Mucosa of stomach (tissue), 1 donor: ENCODE measurements around the gene KEAP1.
"Not testable (repeated sequence)": the region's sequence is repeated elsewhere in the genome, so short reads cannot be mapped to it uniquely, and the experiment has no call there.

Experiments
- H3K27me3 ChIP-seq: one replicate; pipeline ENCODE4 v1.7.0; 2013; ENCODE audit warnings: mild to moderate bottlenecking, low read length; ENCODE audit not compliant: control insufficient read depth, insufficient read depth
- H3K36me3 ChIP-seq: one replicate; pipeline ENCODE4 v1.7.0; 2013; ENCODE audit warnings: low read length; ENCODE audit not compliant: control insufficient read depth, insufficient read depth
- H3K4me1 ChIP-seq: one replicate; pipeline ENCODE4 v1.7.0; 2013; ENCODE audit warnings: mild to moderate bottlenecking, low read length; ENCODE audit not compliant: control insufficient read depth, insufficient read depth
- H3K4me3 ChIP-seq: one replicate; pipeline ENCODE4 v1.7.0; 2013; ENCODE audit warnings: low read length
- H3K9ac ChIP-seq: one replicate; pipeline ENCODE4 v1.7.0; 2013; ENCODE audit warnings: mild to moderate bottlenecking, low read length, moderate library complexity
- H3K9me3 ChIP-seq: one replicate; pipeline ENCODE4 v1.7.0; 2013; ENCODE audit warnings: mild to moderate bottlenecking, low read length, moderate library complexity; ENCODE audit not compliant: control insufficient read depth
- donor health status: Pancreatic carcinoma.

KEAP1 gene

GRCh38 chr19:10543059-10543419, 39.9 kb upstream of the KEAP1 start:
- Histone ChIP-seq H3K27me3 (no peaks in the 10 kb centered on the region), H3K9ac (peak overlapping the region; percentile 91), H3K4me3 (no peak overlapping the region), H3K36me3 (no peaks in the 10 kb centered on the region), H3K9me3 (no peaks in the 10 kb centered on the region), H3K4me1 (peaks cover 6% of the 10 kb centered on the region)

- not testable (repeated sequence) for H3K4me3 ChIP-seq, H3K9me3 ChIP-seq, H3K27me3 ChIP-seq, H3K9ac ChIP-seq, H3K4me1 ChIP-seq, H3K36me3 ChIP-seq
Observed at GRCh38 chr19:10539016-10539415, 35.9 kb upstream of the KEAP1 start.

GRCh38 chr19:10538204-10538983, 35.2 kb upstream of the KEAP1 start:
- no peaks in the 10 kb centered on the region for H3K9me3 ChIP-seq
- no peak overlapping the region for H3K9ac ChIP-seq
- no peaks in the 10 kb centered on the region for H3K36me3 ChIP-seq
- no peaks in the 10 kb centered on the region for H3K4me1 ChIP-seq
- H3K4me3 ChIP-seq: no peak overlapping the region
- H3K27me3 ChIP-seq: no peaks in the 10 kb centered on the region

GRCh38 chr19:10537668-10538067, 34.5 kb upstream of the KEAP1 start:
- Histone ChIP-seq H3K9me3 (no peaks in the 10 kb centered on the region), H3K9ac (no peak overlapping the region), H3K27me3 (no peaks in the 10 kb centered on the region), H3K4me1 (no peaks in the 10 kb centered on the region), H3K36me3 (no peaks in the 10 kb centered on the region), H3K4me3 (no peak overlapping the region)

- no peaks in the 10 kb centered on the region for H3K27me3 ChIP-seq
- no peaks in the 10 kb centered on the region for H3K9me3 ChIP-seq
- no peaks in the 10 kb centered on the region for H3K36me3 ChIP-seq
- H3K4me1 ChIP-seq: no peaks in the 10 kb centered on the region
- H3K4me3 ChIP-seq: no peak overlapping the region
- no peak overlapping the region for H3K9ac ChIP-seq
Observed at GRCh38 chr19:10535613-10536012, 32.5 kb upstream of the KEAP1 start.

GRCh38 chr19:10533646-10534386, 30.7 kb upstream of the KEAP1 start:
- Histone ChIP-seq H3K4me1 (no peaks in the 10 kb centered on the region), H3K27me3 (no peaks in the 10 kb centered on the region), H3K9ac (no peak overlapping the region), H3K36me3 (no peaks in the 10 kb centered on the region), H3K9me3 (no peaks in the 10 kb centered on the region), H3K4me3 (no peak overlapping the region)

- Histone ChIP-seq H3K36me3 (no peaks in the 10 kb centered on the region), H3K27me3 (no peaks in the 10 kb centered on the region), H3K4me1 (no peaks in the 10 kb centered on the region), H3K9me3 (no peaks in the 10 kb centered on the region), H3K4me3 (no peak overlapping the region), H3K9ac (no peak overlapping the region)
Observed at GRCh38 chr19:10532457-10532856, 29.3 kb upstream of the KEAP1 start.

GRCh38 chr19:10526887-10527286, 23.7 kb upstream of the KEAP1 start:
- H3K4me1 ChIP-seq, H3K4me3 ChIP-seq, H3K9ac ChIP-seq, H3K9me3 ChIP-seq, H3K36me3 ChIP-seq: not testable (repeated sequence)
- H3K27me3 ChIP-seq: peaks cover 12% of the 10 kb centered on the region

GRCh38 chr19:10525636-10526035, 22.5 kb upstream of the KEAP1 start:
- Histone ChIP-seq H3K4me3 (no peak overlapping the region), H3K36me3 (no peaks in the 10 kb centered on the region), H3K9ac (no peak overlapping the region), H3K9me3 (no peaks in the 10 kb centered on the region), H3K4me1 (no peaks in the 10 kb centered on the region), H3K27me3 (peaks cover 12% of the 10 kb centered on the region)

- Histone ChIP-seq H3K4me3 (no peak overlapping the region), H3K36me3 (no peaks in the 10 kb centered on the region), H3K27me3 (peaks cover 33% of the 10 kb centered on the region), H3K9ac (no peak overlapping the region), H3K4me1 (peaks cover 2% of the 10 kb centered on the region), H3K9me3 (no peaks in the 10 kb centered on the region)
Observed at GRCh38 chr19:10523135-10523636, 20.0 kb upstream of the KEAP1 start.

GRCh38 chr19:10521461-10522171, 18.5 kb upstream of the KEAP1 start:
- Histone ChIP-seq H3K36me3 (no peaks in the 10 kb centered on the region), H3K9me3 (no peaks in the 10 kb centered on the region), H3K4me1 (peaks cover 13% of the 10 kb centered on the region), H3K9ac (no peak overlapping the region), H3K27me3 (peaks cover 48% of the 10 kb centered on the region), H3K4me3 (no peak overlapping the region)
